TTC549 (cell line): ENCODE results near the gene RUNX3.

Experiments
- FAIRE-seq: peaks from 2 replicates; lab custom pipeline; 2012; peaks lifted over from hg19 to GRCh38; lab: Jason Lieb, UNC

The RUNX3 gene

GRCh38 chr1:24928689-24929397 lies 1.2 kb downstream of the RUNX3 start:
- no peak for FAIRE-seq

GRCh38 chr1:24927988-24928688 lies 1.9 kb downstream of the RUNX3 start:
- no peak for FAIRE-seq

- no peak for FAIRE-seq
These were observed 2.6 kb downstream of the RUNX3 start for GRCh38 chr1:24927473-24927872.

- FAIRE-seq = no peak
These were observed 3.4 kb downstream of the RUNX3 start for GRCh38 chr1:24926563-24927249.

- no peak for FAIRE-seq
These were observed 4.1 kb downstream of the RUNX3 start for GRCh38 chr1:24925963-24926362.

GRCh38 chr1:24925082-24925779 lies 4.8 kb downstream of the RUNX3 start:
- FAIRE-seq = no peak

GRCh38 chr1:24923485-24924113 lies 6.5 kb downstream of the RUNX3 start:
- FAIRE-seq = no peak

GRCh38 chr1:24921938-24922662 lies 8.0 kb downstream of the RUNX3 start:
- FAIRE-seq = no peak

GRCh38 chr1:24921412-24921811 lies 8.7 kb downstream of the RUNX3 start:
- FAIRE-seq = no peak

- no peak for FAIRE-seq
These were observed 9.5 kb downstream of the RUNX3 start for GRCh38 chr1:24920533-24920925.

GRCh38 chr1:24919791-24920532 lies 10.1 kb downstream of the RUNX3 start:
- FAIRE-seq = no peak

GRCh38 chr1:24918995-24919605 lies 11.0 kb downstream of the RUNX3 start:
- FAIRE-seq = no peak

GRCh38 chr1:24918370-24918769 lies 11.7 kb downstream of the RUNX3 start:
- no peak for FAIRE-seq

GRCh38 chr1:24917327-24918074 lies 12.6 kb downstream of the RUNX3 start:
- no peak for FAIRE-seq

GRCh38 chr1:24915816-24916602 lies 14.1 kb downstream of the RUNX3 start:
- FAIRE-seq = no peak

- no peak for FAIRE-seq
These were observed 15.6 kb downstream of the RUNX3 start for GRCh38 chr1:24914226-24915069.

- FAIRE-seq = no peak
These were observed 16.4 kb downstream of the RUNX3 start for GRCh38 chr1:24913616-24914225.

- FAIRE-seq = no peak
These were observed 16.8 kb downstream of the RUNX3 start for GRCh38 chr1:24913274-24913604.
